ENCODE data around the gene PRPF19.

DNA sequence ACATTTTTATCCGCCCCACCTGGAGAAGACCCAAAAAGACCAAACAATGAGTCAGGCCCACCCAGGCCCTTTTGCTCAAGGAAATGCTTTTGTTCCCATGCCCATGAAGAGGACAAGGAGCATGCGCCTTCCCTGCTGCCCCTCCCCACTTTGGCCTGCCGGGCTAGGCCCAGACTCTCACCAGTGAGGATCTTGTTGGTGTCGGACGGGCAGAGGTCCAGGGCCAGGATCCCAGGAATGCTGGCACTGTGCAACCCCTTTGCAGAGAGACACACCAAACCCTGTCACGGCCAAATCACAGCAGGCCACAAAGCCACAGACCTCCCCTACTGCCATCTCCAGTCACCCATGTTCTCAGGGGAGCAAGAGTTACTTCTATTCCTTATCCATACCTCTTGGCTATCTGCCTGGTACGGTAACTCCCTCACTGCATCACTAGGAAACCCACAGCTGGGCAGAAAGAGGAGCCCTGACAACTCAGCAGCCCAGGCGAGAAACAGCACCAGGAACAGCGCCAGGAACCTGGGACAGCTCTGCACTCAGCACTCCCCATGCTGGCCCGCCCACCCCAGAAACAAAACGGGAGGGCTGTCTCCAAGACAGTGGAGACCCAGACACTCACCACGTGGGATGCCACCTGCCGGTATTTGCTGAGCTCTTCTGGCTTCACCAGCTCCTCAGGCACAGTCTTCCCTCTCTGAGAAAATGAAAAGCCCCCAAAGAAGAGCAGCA, 5.5 kb downstream of the PRPF19 start:
- TF ChIP-seq NFYB (IDR thresholded peaks at IDR 0.05; ENCODE audit: extremely low read depth, insufficient read length) (no peak), ELF4 (CRISPR knock-in tag; IDR thresholded peaks at IDR 0.05) (no peak), POLR2AphosphoS5 (IDR thresholded peaks at IDR 0.05; ENCODE audit: control insufficient read depth, insufficient read depth, low read depth, low read length) (no peak), BDP1 (IDR thresholded peaks at IDR 0.05; ENCODE audit: insufficient read depth, insufficient read length) (no peak), MEF2A (IDR thresholded peaks at IDR 0.05; ENCODE audit: control insufficient read depth, low read depth, low read length) (no peak)
- TF ChIP-seq, protein P1, sequence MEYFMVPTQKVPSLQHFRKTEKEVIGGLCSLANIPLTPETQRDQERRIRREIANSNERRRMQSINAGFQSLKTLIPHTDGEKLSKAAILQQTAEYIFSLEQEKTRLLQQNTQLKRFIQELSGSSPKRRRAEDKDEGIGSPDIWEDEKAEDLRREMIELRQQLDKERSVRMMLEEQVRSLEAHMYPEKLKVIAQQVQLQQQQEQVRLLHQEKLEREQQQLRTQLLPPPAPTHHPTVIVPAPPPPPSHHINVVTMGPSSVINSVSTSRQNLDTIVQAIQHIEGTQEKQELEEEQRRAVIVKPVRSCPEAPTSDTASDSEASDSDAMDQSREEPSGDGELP (CRISPR knock-in tag; IDR thresholded peaks at IDR 0.05; ENCODE audit: borderline replicate concordance) = no peak
- TF ChIP-seq, protein P2, sequence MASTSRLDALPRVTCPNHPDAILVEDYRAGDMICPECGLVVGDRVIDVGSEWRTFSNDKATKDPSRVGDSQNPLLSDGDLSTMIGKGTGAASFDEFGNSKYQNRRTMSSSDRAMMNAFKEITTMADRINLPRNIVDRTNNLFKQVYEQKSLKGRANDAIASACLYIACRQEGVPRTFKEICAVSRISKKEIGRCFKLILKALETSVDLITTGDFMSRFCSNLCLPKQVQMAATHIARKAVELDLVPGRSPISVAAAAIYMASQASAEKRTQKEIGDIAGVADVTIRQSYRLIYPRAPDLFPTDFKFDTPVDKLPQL (IDR thresholded peaks at IDR 0.05; ENCODE audit: extremely low read depth, insufficient read length) = no peak
